Glomerular visceral epithelial cell (primary cell): ENCODE measurements around the gene B3GAT3.
"Not testable (repeated sequence)": the region's sequence is repeated elsewhere in the genome, so short reads cannot be mapped to it uniquely, and the experiment has no call there.

ENCODE experiments used
- DNase-seq: peaks from one replicate; pipeline ENCODE4 v3.0.0-alpha.2; 2016; ENCODE audit errors: extremely low spot score

The B3GAT3 gene

GRCh38 chr11:62645946-62646824 is 24.4 kb upstream of the B3GAT3 start, which contains the start of gene GANAB:
GANAB (minus strand) TSS chr11:62646613; CDS start chr11:62646599, 14 bp downstream.
- peak; percentile 97 for DNase-seq

GRCh38 chr11:62645671-62645945 is 23.8 kb upstream of the B3GAT3 start:
- no peak for DNase-seq

GRCh38 chr11:62644220-62644619 is 22.4 kb upstream of the B3GAT3 start:
- no peak for DNase-seq

- DNase-seq, result no peak
Observed at GRCh38 chr11:62632492-62632891, 10.7 kb upstream of the B3GAT3 start.

- no peak for DNase-seq
Observed at GRCh38 chr11:62627713-62628112, 5.9 kb upstream of the B3GAT3 start.

- DNase-seq, result no peak
Observed at GRCh38 chr11:62622476-62623089, 797 bp upstream of the B3GAT3 start.

GRCh38 chr11:62621027-62621566 is 689 bp downstream of the B3GAT3 start:
- DNase-seq, result no peak

- not testable (repeated sequence) for DNase-seq
Observed at GRCh38 chr11:62616957-62617356, 4.8 kb downstream of the B3GAT3 start.

GRCh38 chr11:62615521-62615920 is 6.3 kb downstream of the B3GAT3 start:
- DNase-seq, result no peak

- DNase-seq, result peak; percentile 31
Observed at GRCh38 chr11:62614275-62614674, 7.5 kb downstream of the B3GAT3 start.

GRCh38 chr11:62613291-62613778 is 8.5 kb downstream of the B3GAT3 start:
- DNase-seq, result no peak

- peak; percentile 88 for DNase-seq
Observed at GRCh38 chr11:62612366-62613290, 9.2 kb downstream of the B3GAT3 start, which contains the start of the genes EML3 and ROM1. EML3 (minus strand) TSS chr11:62612775; CDS start chr11:62612457, 318 bp downstream. ROM1 (plus strand) TSS chr11:62613257; CDS start chr11:62613282, 25 bp downstream.

- DNase-seq, result peak; percentile 51
Observed at GRCh38 chr11:62611705-62612365, 10.0 kb downstream of the B3GAT3 start.

GRCh38 chr11:62610814-62611704 is 10.7 kb downstream of the B3GAT3 start:
- DNase-seq, result no peak

- DNase-seq, result no peak
Observed at GRCh38 chr11:62610403-62610802, 11.4 kb downstream of the B3GAT3 start.

- DNase-seq, result no peak
Observed at GRCh38 chr11:62608776-62609175, 13.0 kb downstream of the B3GAT3 start.

- DNase-seq, result no peak
Observed at GRCh38 chr11:62607714-62608113, 14.1 kb downstream of the B3GAT3 start.

GRCh38 chr11:62605902-62606301 is 15.9 kb downstream of the B3GAT3 start:
- no peak for DNase-seq

- DNase-seq, result no peak
Observed at GRCh38 chr11:62605467-62605866, 16.3 kb downstream of the B3GAT3 start.
